T1000 (cell line): ENCODE results near the gene TMEM186.
"Not testable (repeated sequence)": the region's sequence is repeated elsewhere in the genome, so short reads cannot be mapped to it uniquely, and the experiment has no call there.

ENCODE experiments used
- DNase-seq: peaks from one replicate; lab custom pipeline; 2025; ENCODE audit warnings: mixed read lengths; lab: John Stamatoyannopoulos, UW

Gene TMEM186

DNA sequence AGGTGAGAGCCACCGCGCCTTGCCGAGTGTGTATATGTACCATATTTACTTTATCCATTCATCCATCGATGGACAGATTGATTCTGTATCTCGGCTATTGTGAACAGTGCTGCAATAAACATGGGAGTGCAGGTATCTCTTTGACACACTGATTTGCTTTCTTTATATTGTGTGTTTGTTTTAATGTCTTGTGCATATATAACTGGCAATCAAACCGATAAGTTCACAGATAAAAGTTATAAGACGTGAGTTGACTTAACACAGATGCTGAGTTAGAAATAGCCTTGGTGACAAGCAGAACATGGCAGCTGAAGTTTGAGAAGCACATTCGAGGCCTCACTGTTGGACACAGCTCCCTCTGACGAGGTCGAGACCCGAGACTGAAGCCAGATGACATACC is 23.2 kb downstream of the TMEM186 start:
- DNase-seq, result no peak

DNA sequence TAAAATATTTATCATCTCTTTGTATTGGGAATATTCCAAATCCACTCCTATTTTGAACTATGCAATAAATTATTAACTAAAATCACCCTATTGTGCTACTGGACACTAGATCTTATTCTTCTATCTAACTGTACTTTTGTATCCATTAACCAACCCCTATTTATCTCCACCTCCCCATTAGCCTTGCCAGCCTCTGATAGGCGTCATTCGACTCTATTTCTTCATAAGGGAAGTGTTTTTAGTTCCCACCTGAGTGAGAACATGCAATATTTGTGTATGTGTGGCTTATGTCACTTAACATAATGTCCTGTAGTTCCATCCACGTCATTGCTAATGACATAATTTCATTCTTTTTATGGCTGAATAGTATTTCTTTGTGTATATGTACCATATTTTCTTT is 23.9 kb downstream of the TMEM186 start:
- DNase-seq, result no peak

DNA sequence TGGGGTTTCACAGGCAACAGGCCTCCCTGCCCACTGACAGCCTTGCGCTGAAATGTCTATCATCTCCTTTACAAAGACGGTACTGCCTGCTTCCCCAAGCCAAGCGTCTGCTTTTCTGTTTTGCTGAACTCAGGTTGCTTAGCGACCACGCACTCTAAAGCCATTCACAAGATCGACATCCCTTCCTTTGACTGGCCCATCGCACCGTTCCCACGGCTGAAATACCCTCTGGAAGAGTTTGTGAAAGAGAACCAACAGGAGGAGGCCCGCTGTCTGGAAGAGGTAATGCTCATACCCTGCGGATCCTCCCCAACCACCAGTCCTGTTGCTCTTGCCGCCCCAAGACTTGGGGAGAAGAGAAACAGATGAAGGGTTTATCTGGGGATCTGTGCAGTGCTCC is 28.7 kb downstream of the TMEM186 start:
- DNase-seq, result no peak

DNA sequence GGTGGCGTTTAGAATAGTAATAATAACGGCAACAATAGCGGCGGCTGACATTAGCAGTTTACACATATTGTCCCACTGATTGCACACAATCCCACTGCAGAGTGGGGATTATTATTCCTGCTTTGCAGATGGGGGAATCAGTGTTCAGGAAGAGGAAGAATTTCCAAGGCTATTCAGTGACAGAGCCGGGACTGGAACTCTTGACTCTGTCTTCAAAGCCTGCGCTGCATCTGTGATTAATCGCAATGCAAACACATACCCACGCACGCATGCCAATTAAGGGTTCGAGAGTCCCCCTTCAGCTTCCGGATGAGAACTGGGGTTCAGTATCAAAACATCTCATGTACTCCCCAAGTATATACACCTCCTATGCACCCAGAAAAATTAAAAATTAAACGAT is 29.2 kb downstream of the TMEM186 start:
- no peak for DNase-seq

DNA sequence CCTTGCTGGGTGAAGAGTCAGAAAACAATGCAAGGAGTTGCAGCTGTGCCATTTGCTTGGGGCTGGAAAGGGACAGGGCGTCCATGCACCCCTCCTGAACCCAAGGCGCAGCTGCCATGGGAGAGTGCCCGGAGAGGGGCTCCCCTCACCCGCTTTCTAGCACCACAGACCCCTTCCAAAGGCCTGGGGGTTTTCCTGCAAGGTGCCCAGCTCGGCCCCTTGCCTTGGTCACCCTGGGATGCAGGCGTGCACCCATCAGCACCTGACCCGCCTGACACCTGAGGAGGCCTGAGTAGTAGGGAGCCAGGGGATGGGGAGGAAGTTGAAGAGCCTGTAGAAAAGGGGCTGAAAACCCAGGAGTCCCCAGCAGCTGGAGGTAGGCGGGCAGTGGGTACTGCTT is 30.3 kb downstream of the TMEM186 start:
- no peak for DNase-seq

DNA sequence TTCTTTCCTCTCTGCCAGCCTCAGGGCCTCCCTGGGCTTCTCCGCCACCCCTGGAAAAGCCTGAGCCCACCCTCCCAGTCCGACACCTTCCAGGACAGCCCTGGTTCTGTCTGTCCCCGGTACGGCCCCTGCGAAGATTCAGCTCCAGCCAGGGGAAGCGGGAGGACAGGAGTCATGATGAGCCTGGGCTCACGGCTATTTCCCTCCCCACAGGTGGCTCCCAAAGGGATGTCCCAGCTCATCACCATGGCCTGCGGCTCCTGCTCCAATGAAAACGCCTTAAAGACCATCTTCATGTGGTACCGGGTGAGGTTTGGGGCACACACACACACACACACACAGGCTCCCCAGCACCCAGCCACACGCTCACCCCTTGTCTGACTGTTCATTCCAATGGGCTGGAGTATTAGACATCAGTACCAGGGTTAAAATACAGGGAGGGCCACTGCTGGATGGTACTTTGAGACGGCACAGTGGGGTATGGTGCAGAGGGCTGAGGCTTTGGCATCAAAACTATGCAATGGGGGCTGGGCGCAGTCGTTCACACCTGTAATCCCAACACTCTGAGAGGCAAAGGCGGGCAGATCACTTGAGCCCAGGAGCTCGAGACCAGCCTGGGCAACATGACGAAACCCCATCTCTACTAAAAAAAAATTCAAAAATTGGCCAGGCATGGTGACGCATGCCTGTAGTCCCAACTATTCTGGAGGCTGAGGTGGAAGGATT is 32.8 kb downstream of the TMEM186 start:
- DNase-seq, result no peak

DNA sequence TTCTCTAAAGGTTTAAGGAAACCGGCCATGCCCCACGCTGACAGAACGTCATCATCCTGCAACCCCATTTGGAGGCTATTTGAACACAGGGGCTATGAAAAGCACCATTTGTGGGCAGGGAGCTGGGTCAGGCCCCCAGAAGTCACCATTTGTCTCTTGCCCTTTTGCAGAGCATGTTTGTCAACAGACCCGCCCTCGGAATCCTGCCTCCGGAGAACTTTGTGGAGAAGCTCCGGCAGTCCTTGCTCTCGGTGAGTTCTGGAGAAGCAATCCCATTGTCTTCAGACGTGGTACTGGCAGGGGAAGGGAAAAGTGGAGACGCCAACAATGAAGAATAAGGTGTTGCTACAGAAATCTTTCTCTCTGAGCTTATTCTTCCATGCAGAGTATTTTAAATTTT is 33.5 kb downstream of the TMEM186 start:
- DNase-seq, result no peak

DNA sequence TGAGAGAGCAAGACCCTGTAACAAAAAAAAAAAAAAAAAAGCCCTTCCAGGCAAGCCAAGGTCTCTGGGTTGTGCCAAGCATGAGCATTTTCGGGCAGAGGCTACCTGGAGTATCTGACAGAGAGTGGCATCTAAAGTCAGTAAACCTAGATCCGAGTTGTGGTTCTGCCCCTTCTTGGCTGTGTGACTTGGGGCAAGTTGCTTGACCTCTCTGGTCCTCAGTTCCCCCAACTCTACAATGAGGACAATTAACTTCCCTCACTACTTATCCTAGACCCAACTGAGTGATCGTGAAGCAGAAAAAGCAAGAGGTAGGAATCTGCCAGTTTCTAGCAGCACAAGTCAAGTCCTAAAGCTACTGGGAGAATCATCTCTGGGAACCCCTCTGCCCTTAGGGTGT is 34.4 kb downstream of the TMEM186 start:
- no peak for DNase-seq

DNA sequence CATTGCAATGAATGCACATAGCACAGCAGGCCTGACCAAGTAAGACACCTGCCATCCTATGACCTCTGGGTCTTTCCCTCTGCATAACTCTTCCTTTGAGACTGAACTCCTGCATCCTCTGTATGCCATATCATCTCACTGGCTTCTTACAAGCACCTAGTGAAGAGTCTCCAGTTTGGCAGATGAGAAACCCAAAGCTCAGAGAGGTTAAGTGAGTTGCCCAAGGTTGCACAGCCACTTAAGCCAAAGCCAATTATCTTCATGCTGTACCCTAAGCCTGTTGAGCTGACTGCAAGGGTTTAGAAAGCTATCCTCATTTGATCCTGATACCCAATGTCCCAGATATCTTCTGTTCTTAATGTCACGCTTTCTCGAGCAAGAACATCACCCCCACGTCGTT is 35.2 kb downstream of the TMEM186 start:
- DNase-seq, result no peak

DNA sequence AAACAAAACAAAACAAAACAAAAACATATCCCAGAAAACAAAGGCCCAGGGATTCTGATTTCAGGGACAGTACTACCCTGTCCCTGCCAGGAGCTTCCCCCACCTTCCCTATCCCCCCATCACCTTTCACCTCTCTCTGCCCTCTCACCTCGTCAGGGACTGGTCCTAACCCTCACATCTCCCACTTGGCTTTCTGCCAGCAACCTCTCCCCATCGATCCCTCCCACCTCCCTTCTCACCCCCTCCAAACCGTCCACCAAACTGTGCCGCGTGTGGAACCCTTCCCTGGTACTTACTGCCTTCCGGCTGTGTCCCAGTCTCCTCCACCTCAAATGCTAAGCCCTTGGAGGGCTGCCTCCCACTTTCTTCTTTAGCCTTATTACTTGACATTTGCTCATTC is 36.4 kb downstream of the TMEM186 start:
- DNase-seq, result no peak

DNA sequence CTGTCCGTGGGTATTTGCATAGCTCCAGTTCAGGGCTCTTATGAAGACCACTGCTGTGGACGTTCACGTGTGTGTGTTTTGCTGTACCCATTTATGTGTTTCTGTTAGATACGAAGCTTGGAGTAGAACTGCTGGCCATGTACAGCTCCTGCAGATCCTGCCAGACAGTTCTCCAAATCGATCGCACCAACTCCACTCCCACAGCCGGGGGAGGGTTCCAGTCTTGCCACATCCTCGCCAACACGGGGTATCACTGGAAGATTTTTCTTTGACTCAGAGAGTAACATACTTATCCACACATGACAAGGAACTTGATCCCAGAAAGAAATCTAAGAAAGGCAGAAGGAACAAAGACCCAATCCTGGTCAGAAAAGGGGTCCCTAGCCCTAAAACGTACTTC is 37.4 kb downstream of the TMEM186 start:
- DNase-seq, result no peak

DNA sequence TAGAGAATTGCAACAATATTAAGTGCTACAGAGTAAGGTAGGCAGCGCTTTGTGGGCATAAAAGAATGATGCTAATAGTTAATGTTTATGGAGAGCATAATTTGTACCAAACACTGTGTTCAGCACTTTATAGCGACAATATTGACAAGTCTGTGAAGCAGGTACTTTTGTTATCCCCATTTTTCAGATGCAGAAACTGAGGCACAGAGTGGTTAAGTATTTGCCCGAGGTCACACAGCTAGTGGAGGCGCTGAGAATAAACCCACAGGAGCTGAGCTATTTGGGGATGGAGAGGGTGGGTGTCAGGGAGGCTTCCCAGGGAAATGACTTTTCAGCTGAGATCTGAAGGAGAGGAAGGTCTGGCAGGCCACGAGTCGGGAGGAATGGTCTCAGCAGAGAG is 39.4 kb downstream of the TMEM186 start:
- DNase-seq, result no peak

DNA sequence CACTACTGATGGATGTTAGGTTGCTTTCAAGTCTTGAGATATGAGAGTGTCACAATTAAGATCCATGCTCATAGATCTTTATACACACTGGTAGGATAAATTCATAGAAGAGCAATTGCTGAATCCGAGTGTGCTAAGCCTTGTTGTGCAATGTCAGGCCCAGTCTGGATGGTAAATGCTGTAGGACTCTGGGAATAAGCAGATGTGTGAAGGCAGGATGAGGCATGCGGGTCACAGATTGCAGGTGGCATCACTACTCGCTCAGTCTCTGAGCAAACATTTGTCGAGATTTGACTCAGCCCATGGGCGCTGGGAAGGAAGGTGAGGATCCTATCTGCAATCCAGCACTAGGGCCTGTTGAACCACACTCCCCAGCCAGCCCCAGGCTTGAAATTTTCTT is 40.7 kb downstream of the TMEM186 start:
- DNase-seq, result no peak

DNA sequence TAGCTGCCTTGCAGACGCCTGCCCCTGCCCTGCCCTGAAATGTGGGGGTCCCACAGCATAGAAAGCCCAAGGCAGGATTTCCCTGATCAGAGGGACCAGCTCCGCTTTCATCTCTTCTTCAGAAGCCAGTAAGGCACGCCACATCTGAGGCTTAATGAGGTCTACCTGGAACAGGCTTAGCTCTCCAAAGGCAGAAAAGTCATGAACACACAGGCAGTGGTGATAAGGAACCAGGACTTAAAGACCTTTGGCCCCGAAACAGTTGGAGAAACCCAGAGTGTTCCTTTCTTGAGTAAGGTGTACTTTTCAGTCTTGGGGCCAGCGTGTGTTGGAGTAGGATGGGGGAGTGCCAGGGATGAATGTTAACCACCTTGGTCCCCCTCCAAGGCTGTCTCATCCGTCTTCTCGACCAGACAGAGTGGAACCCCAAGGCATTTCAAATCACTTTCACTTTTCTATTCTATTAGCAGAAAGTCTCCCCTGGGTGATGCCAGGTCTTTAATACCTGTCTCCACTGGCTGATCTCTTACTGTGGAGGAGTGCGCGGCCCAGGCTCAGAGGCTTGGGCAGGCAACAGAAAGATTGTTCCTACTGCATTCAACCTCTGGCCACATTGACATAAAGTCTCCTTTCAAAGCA is 43.9 kb downstream of the TMEM186 start:
- no peak for DNase-seq

DNA sequence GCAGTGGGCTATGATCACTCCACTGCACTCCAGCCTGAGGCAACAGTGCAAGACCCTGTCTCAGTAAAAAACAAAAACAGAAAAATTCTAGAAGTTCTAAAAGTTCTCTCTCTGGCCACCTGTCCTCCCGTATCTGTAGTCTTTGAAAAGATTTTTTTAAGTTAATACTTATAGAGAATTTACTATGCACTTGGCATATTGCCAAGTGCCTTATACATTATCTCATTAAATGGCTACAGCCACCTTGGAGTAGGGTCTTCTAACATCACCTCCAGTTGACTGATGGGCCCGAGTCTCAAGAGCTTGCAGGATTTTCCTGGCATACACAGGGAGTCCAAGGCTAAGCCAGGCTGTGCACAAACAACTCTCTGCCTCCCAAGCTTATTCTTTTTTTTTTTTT is 44.7 kb downstream of the TMEM186 start:
- DNase-seq, result no peak

DNA sequence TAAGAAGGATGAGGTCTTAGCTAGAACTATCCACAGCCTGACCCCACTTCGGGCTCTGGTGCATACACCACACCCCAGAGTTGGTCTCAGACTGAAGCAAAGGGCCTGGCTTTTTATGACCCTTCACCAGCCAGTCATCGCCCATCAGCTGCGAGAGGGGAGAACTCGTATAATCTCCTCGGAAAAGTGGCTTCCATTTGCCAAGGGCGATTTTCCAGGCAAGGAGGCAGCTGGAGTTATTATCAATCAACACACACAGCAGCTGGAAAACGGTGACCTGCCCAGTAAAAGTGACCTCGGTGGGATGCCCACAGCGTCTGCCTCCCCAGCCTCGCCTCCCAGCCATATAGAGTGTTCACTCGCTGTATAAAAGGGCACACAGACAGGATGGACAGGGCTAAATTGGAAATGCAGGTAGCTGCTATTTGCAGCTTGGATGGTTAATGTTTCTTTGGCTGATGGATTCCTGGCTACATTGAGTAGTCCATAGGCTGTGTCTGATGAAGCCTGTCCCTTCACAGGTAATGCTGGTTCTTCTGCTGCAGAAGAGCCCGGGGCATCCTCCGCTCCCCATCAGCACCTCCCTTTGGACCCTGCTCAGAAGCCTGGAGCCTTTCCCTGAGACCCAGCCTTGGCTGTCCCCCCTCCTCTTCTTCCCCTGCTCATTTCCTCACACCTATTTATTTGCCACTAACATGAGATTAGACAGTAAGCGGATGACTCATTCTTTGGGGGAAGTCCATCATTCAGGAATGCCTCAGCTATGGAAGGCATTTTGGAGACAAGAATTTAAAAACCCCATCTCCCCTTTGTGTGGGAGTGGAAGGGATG is 45.7 kb downstream of the TMEM186 start:
- no peak for DNase-seq

DNA sequence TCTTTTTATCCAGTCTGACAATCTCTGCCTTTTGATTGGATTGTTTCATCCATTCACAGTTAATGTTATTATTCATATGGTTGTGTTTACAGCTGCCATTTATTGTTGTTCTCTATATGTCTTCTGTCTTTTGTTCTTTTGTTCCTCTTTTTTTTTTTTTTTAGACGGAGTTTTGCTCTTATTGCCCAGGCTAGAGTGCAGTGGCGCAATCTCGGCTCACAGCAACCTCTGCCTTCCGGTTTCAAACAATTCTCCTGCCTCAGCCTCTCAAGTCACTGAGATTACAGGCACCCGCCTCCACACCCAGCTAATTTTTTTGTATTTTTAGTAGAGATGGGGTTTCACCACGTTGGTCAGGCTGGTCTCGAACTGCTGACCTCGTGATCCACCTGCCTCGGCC is 48.5 kb downstream of the TMEM186 start:
- not testable (repeated sequence) for DNase-seq
